Left lung (tissue), 10 donors: ENCODE data around the gene EIF4ENIF1. TPM values are rescaled to one million over a fixed set of nuclear protein-coding genes. Genes with fewer than 3 reads are reported as not detected.
"Not testable (repeated sequence)": the region's sequence is repeated elsewhere in the genome, so short reads cannot be mapped to it uniquely, and the experiment has no call there.

ENCODE experiments used
- ATAC-seq: fragments of 200-7000 bp; cut with Tn5 transposase; one replicate; pipeline ENCODE4 v1.9.1; 2020; ENCODE audit warnings: moderate library complexity
- DNase-seq, 4 donors: peaks; one replicate each; pipeline ENCODE4 v3.0.0-alpha.2; 2013 to 2020
- H3K27ac ChIP-seq, 2 donors: fragments of 200-600 bp; sonication (generic) in 1 of 2; one replicate each; pipeline versions ENCODE4 v1.5.0 to v1.8.0; 2020 to 2021
- H3K27me3 ChIP-seq, 2 donors: fragments of 200-600 bp; sonication (generic) in 1 of 2; one replicate each; pipeline versions ENCODE4 v1.5.0 to v1.8.0; 2020 to 2021
- H3K36me3 ChIP-seq, 2 donors: fragments of 200-600 bp; sonication (generic) in 1 of 2; one replicate each; pipeline versions ENCODE4 v1.5.0 to v1.8.0; 2020 to 2021
- H3K4me1 ChIP-seq, 2 donors: fragments of 200-600 bp; one replicate each; pipeline ENCODE4 v1.8.0; 2021
- H3K4me3 ChIP-seq, 2 donors: fragments of 200-600 bp; sonication (generic) in 1 of 2; one replicate each; pipeline versions ENCODE4 v1.5.0 to v1.8.0; 2020 to 2021; ENCODE audit warnings: mild to moderate bottlenecking in 1 of 2
- H3K9me3 ChIP-seq, 2 donors: fragments of 200-600 bp; sonication (generic) in 1 of 2; one replicate each; pipeline versions ENCODE4 v1.5.0 to v1.8.0; 2020 to 2021
- intact Hi-C, 2 donors: fragments of 100-400 bp; cut with DNase I; formaldehyde crosslinking; loops; one replicate each; pipeline versions ENCODE4 v1.11.2 to v1.14.2; 2022
- polyA plus RNA-seq, 6 donors: library from polyadenylated mRNA; unstranded; fragments of 120-200 nt; gene quantifications; one replicate each; pipeline ENCODE4 v1.2.1, GENCODE V29; 2013; ENCODE audit not compliant: insufficient read length in 6 of 6
- total RNA-seq, 2 donors: library from RNA; stranded (reverse); fragmentation: NEBNext Ultra II Directional; extraction: Animal tissue kit (Norgen Biotek cat#: 25700); gene quantifications; one replicate each; pipeline ENCODE4 v1.2.1, GENCODE V29; 2021
- TF ChIP-seq, protein P1 (sequence below), 2 donors: fragments of 200-600 bp; sonication (generic) in 1 of 2; IDR thresholded peaks; one replicate each; pipeline versions ENCODE4 v1.5.0 to v1.8.0; 2021; ENCODE audit warnings: antibody characterized with exemption in 2 of 2
- donor health status: DM: no; HTN: yes; CAD: no.
- donor health status: DM: no; HTN: no; CAD: no.

Gene EIF4ENIF1
- total and polyA plus RNA-seq, 8 donors: 23.2 to 45.9 (median 45.2) TPM

DNA sequence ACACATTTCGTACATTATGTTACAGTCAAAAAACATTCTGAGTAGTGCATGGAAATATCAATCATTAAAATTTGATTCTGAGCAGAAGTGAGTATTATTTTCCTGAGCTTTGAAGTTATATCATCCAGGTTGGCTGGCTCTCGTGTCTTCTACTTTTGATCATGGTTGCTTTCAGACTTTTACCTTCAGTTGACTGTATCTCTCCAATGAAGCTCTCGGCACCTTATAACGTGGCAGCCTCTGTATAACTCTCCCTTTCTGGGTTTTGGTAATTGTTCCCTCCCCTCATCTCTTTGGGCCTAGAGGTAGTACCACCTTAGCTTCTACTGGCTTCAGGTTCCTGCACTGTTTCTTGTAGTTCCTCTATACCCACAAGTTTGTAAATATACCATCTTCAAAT lies 18.9 kb upstream of the EIF4ENIF1 start:
- Histone ChIP-seq H3K27ac (no peak overlapping the region), H3K4me3 (no peak overlapping the region), H3K36me3 (peaks cover 0 to 37% of the 10 kb centered on the region in 2 donors), H3K4me1 (no peaks in the 10 kb centered on the region), H3K27me3 (no peaks in the 10 kb centered on the region), H3K9me3 (peaks cover 0 to 4% of the 10 kb centered on the region in 2 donors)
- no peak for ATAC-seq
- no peak for DNase-seq
- intact Hi-C loops: no loop called here
- TF ChIP-seq, protein P1, sequence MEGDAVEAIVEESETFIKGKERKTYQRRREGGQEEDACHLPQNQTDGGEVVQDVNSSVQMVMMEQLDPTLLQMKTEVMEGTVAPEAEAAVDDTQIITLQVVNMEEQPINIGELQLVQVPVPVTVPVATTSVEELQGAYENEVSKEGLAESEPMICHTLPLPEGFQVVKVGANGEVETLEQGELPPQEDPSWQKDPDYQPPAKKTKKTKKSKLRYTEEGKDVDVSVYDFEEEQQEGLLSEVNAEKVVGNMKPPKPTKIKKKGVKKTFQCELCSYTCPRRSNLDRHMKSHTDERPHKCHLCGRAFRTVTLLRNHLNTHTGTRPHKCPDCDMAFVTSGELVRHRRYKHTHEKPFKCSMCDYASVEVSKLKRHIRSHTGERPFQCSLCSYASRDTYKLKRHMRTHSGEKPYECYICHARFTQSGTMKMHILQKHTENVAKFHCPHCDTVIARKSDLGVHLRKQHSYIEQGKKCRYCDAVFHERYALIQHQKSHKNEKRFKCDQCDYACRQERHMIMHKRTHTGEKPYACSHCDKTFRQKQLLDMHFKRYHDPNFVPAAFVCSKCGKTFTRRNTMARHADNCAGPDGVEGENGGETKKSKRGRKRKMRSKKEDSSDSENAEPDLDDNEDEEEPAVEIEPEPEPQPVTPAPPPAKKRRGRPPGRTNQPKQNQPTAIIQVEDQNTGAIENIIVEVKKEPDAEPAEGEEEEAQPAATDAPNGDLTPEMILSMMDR (IDR thresholded peaks at IDR 0.05): no peak

GRCh38 chr22:31507517-31507916 lies 17.9 kb upstream of the EIF4ENIF1 start:
- H3K27me3 ChIP-seq, DNase-seq, H3K9me3 ChIP-seq, ATAC-seq, H3K4me3 ChIP-seq, H3K27ac ChIP-seq, intact Hi-C loops, H3K4me1 ChIP-seq: not testable (repeated sequence)
- H3K36me3 ChIP-seq: peaks cover 0 to 28% of the 10 kb centered on the region in 2 donors

DNA sequence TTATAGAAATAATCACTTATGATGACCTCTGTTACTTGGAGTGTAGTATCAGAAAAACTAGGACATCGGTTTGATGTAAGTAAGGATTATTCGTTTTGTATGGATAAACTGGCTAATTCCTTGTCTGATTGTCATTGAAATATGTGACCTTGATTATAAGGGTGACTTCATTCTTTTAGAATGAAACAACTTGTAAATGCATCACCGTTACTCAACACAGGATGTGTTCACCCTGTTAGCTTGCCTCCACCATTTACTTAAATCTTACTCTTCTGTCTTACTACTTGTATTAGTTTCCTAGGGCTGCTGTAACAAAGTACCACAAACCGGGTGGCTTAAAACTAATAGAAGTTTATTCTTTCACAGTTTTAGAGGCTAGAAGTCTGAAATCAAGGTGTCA lies 14.6 kb upstream of the EIF4ENIF1 start:
- TF ChIP-seq, protein P1 (IDR thresholded peaks at IDR 0.05): no peak
- no peaks in the 10 kb centered on the region for H3K27me3 ChIP-seq
- intact Hi-C loops: no loop called here
- DNase-seq (no peak), ATAC-seq (no peak)
- no peak overlapping the region for H3K27ac ChIP-seq
- peaks cover 0 to 3% of the 10 kb centered on the region in 2 donors for H3K36me3 ChIP-seq
- H3K4me1 ChIP-seq: no peaks in the 10 kb centered on the region
- peaks cover 0 to 4% of the 10 kb centered on the region in 2 donors for H3K9me3 ChIP-seq
- no peak overlapping the region for H3K4me3 ChIP-seq

DNA sequence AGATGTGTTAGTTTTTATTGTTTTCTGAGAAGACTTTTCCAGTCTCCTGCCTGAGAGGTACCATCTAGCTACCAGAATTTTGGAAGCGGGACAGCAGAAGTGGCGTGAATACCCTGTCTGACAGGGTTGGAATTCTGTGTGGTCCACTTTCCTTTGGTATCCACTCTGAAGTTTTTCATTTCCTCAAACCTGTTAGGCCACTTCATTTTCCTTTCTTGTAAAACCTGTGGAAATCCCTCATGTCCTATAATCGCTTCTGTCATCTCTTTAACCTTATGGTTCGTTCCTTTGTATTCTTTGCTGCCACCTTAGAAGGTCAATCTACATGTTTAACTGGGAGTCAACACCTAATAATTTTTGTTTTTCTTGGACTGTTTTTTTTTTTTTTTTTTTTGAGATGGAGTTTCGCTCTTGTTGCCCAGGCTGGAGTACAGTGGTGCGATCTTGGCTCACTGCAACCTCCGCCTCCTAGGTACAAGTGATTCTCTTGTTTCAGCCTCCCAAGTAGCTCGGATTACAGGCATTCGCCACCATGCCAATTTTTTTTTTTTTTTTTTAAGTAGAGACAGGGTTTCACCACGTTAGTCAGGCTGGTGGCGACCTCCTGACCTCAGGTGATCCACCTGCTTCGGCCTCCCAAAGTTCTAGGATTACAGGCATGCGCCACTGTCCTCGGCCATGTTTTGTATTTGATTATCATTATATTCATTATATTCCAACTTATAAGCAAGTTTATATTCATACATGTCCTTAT lies 13.7 kb upstream of the EIF4ENIF1 start:
- intact Hi-C loops: no loop called here

GRCh38 chr22:31501738-31502137 lies 12.1 kb upstream of the EIF4ENIF1 start:
- intact Hi-C loops: no loop called here
- no peak overlapping the region for H3K27ac ChIP-seq
- H3K9me3 ChIP-seq: no peaks in the 10 kb centered on the region
- H3K27me3 ChIP-seq: no peaks in the 10 kb centered on the region
- ATAC-seq (no peak), DNase-seq (no peak)
- TF ChIP-seq, protein P1 (IDR thresholded peaks at IDR 0.05): no peak
- no peak overlapping the region for H3K4me3 ChIP-seq
- no peaks in the 10 kb centered on the region for H3K36me3 ChIP-seq
- H3K4me1 ChIP-seq: peaks cover 0 to 8% of the 10 kb centered on the region in 2 donors

More for the DNA sequence above, 13.7 kb upstream of the EIF4ENIF1 start:
- TF ChIP-seq, protein P1 (IDR thresholded peaks at IDR 0.05): no peak
- peaks cover 0 to 4% of the 10 kb centered on the region in 2 donors for H3K9me3 ChIP-seq
- H3K4me3 ChIP-seq: no peak overlapping the region
- no peaks in the 10 kb centered on the region for H3K36me3 ChIP-seq
- no peaks in the 10 kb centered on the region for H3K4me1 ChIP-seq
- H3K27me3 ChIP-seq: no peaks in the 10 kb centered on the region
- ATAC-seq (peak; percentile 22), DNase-seq (peak in 1 of 4 donors; percentile 25)
- no peak overlapping the region for H3K27ac ChIP-seq
